Measurements from ENCODE around the gene GPC6.

Gene GPC6

DNA sequence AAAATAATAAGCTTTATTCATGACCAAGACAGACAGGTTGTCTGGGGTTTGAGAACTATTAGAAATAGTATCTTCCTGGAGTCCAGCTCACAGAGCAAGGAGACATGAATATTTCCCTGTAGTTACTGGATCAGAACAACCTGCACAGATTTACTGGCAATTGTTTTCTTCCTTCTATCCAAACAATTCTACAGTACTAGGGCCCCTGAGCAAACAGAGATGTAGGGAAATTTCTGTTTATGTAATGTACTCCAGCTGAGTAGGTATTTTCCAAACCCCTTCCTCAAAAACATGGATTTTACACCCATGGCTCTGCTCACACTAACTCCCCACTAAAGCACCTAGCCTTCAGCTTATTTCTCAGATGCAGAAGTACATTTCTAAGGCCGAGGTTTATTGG is 557.6 kb downstream of the GPC6 start:
- no peak overlapping the region for H4K91ac ChIP-seq (ENCODE audit: low read length)
- DNase-seq = no peak
- H3K79me1 ChIP-seq (replicated peaks; ENCODE audit: low read length, poor library complexity, severe bottlenecking) = no peaks in the 10 kb centered on the region
- no peak overlapping the region for H2BK120ac ChIP-seq (ENCODE audit: low read depth, low read length)
- H3K14ac ChIP-seq (ENCODE audit: low read length in 2 of 2) = no peak overlapping the region
- H3K27ac ChIP-seq (ENCODE audit: low read length, poor library complexity, severe bottlenecking) = no peak overlapping the region
- H2BK5ac ChIP-seq (ENCODE audit: low read depth, low read length, poor library complexity, severe bottlenecking) = no peak overlapping the region
- H3K36me3 ChIP-seq (ENCODE audit: control insufficient read depth in 1 of 2, insufficient read depth in 2 of 2, low read depth in 1 of 2, low read length in 2 of 2) = no peaks in the 10 kb centered on the region
- H2AFZ ChIP-seq (ENCODE audit: low read depth, low read length) = no peak overlapping the region
- no peak overlapping the region for H2AK5ac ChIP-seq (ENCODE audit: low read length, severe bottlenecking)
- H3K23ac ChIP-seq (ENCODE audit: low read length in 2 of 2) = no peak overlapping the region
- no peak overlapping the region for H3K9ac ChIP-seq (ENCODE audit: low read length)
- no peak overlapping the region for H2BK15ac ChIP-seq (ENCODE audit: low read depth, poor library complexity, severe bottlenecking)
- no peak overlapping the region for H3K4ac ChIP-seq (ENCODE audit: low read depth in 1 of 2, low read length in 2 of 2)
- no peak overlapping the region for H3K4me3 ChIP-seq (ENCODE audit: insufficient read depth in 1 of 2, low read depth in 1 of 2, low read length in 2 of 2)
- H3K27me3 ChIP-seq (ENCODE audit: control insufficient read depth in 1 of 2, insufficient read depth in 1 of 2, low read length in 2 of 2) = no peaks in the 10 kb centered on the region
- no peak overlapping the region for H3K4me2 ChIP-seq (ENCODE audit: low read length, poor library complexity, severe bottlenecking)
- H3K9me3 ChIP-seq (ENCODE audit: control insufficient read depth, low read length) = no peaks in the 10 kb centered on the region
- no CpG with 5 or more reads among the region's 1 CpG for WGBS
- H3K18ac ChIP-seq (ENCODE audit: low read depth in 1 of 2, low read length in 2 of 2) = no peak overlapping the region
- H4K8ac ChIP-seq (ENCODE audit: low read length) = no peak overlapping the region
- H2BK12ac ChIP-seq (ENCODE audit: low read length in 2 of 2) = no peak overlapping the region
- no peaks in the 10 kb centered on the region for H3K4me1 ChIP-seq (ENCODE audit: control insufficient read depth, insufficient read depth, low read depth, low read length)

DNA sequence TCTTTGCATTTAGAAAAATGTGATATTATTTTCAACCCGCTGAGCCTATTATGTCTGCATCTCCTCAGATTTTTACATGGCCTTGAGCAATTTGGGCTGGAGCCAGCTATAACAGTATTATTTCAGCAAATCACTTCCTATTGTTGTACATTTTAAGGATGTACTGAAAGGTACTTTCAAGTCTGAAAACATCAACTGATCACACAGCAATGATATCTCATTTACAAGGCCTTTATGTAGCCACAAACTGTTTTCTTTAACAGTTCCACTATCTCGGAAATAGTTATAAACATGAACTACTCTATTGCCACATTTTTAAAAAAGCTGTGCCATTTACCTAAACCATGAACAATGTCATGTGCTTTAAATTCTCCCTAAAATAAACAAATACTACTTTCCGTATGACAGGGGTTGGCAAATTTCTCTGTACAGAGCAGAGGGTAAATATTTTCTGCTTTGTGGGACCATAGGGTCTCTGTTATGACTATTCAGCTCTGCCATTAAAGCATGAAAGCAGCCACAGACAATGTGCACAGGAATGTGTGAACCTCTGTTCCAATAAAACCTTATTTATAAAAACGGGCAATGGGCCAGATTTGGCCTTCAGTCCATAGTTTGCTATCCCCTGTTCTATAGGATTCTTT is 560.4 kb downstream of the GPC6 start:
- no peak overlapping the region for H3K27ac ChIP-seq (ENCODE audit: low read length, poor library complexity, severe bottlenecking)
- H3K23ac ChIP-seq (ENCODE audit: low read length in 2 of 2) = no peak overlapping the region
- H3K79me1 ChIP-seq (replicated peaks; ENCODE audit: low read length, poor library complexity, severe bottlenecking) = peaks cover 2% of the 10 kb centered on the region
- H2BK5ac ChIP-seq (ENCODE audit: low read depth, low read length, poor library complexity, severe bottlenecking) = no peak overlapping the region
- H2AK5ac ChIP-seq (ENCODE audit: low read length, severe bottlenecking) = no peak overlapping the region
- H3K4me2 ChIP-seq (ENCODE audit: low read length, poor library complexity, severe bottlenecking) = no peak overlapping the region
- WGBS = 43% methylated on average over 3 of the region's 4 CpGs
- no peaks in the 10 kb centered on the region for H3K36me3 ChIP-seq (ENCODE audit: control insufficient read depth in 1 of 2, insufficient read depth in 2 of 2, low read depth in 1 of 2, low read length in 2 of 2)
- DNase-seq = peak; percentile 33
- no peak overlapping the region for H3K9ac ChIP-seq (ENCODE audit: low read length)
- H2AFZ ChIP-seq (ENCODE audit: low read depth, low read length) = no peak overlapping the region
- no peak overlapping the region for H2BK15ac ChIP-seq (ENCODE audit: low read depth, poor library complexity, severe bottlenecking)
- H2BK120ac ChIP-seq (ENCODE audit: low read depth, low read length) = no peak overlapping the region
- no peaks in the 10 kb centered on the region for H3K27me3 ChIP-seq (ENCODE audit: control insufficient read depth in 1 of 2, insufficient read depth in 1 of 2, low read length in 2 of 2)
- no peak overlapping the region for H3K4me3 ChIP-seq (ENCODE audit: insufficient read depth in 1 of 2, low read depth in 1 of 2, low read length in 2 of 2)
- no peak overlapping the region for H3K14ac ChIP-seq (ENCODE audit: low read length in 2 of 2)
- H2BK12ac ChIP-seq (ENCODE audit: low read length in 2 of 2) = no peak overlapping the region
- no peaks in the 10 kb centered on the region for H3K4me1 ChIP-seq (ENCODE audit: control insufficient read depth, insufficient read depth, low read depth, low read length)
- no peak overlapping the region for H3K18ac ChIP-seq (ENCODE audit: low read depth in 1 of 2, low read length in 2 of 2)
- no peak overlapping the region for H4K8ac ChIP-seq (ENCODE audit: low read length)
- no peak overlapping the region for H3K4ac ChIP-seq (ENCODE audit: low read depth in 1 of 2, low read length in 2 of 2)
- H4K91ac ChIP-seq (ENCODE audit: low read length) = no peak overlapping the region
- H3K9me3 ChIP-seq (ENCODE audit: control insufficient read depth, low read length) = no peaks in the 10 kb centered on the region

DNA sequence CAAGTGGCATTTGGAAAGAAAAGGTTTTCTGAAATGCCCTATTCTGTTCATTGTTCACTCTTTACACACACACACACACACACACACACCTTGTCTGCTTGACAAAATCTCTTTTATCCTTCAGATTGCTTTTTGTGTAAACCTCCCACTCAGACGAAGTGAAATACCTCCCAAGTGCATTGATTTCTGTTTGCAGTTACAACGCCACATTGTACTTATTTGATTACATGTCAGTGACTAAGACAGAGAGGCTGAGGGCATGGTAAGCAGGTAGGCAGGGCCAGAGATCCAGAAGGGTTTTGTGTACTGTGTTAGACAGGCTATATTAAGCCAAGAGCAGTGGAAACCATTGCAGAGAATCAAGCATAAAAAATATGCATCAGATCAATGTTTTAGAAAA is 561.8 kb downstream of the GPC6 start:
- no peak overlapping the region for H2BK120ac ChIP-seq (ENCODE audit: low read depth, low read length)
- WGBS = 100% methylated on average over 2 of the region's 2 CpGs
- H3K9ac ChIP-seq (ENCODE audit: low read length) = no peak overlapping the region
- no peak overlapping the region for H2BK5ac ChIP-seq (ENCODE audit: low read depth, low read length, poor library complexity, severe bottlenecking)
- H3K23ac ChIP-seq (ENCODE audit: low read length in 2 of 2) = no peak overlapping the region
- H3K9me3 ChIP-seq (ENCODE audit: control insufficient read depth, low read length) = no peaks in the 10 kb centered on the region
- H2BK15ac ChIP-seq (ENCODE audit: low read depth, poor library complexity, severe bottlenecking) = no peak overlapping the region
- H3K14ac ChIP-seq (ENCODE audit: low read length in 2 of 2) = no peak overlapping the region
- H3K18ac ChIP-seq (ENCODE audit: low read depth in 1 of 2, low read length in 2 of 2) = no peak overlapping the region
- no peak overlapping the region for H3K4ac ChIP-seq (ENCODE audit: low read depth in 1 of 2, low read length in 2 of 2)
- no peaks in the 10 kb centered on the region for H3K4me1 ChIP-seq (ENCODE audit: control insufficient read depth, insufficient read depth, low read depth, low read length)
- H3K36me3 ChIP-seq (ENCODE audit: control insufficient read depth in 1 of 2, insufficient read depth in 2 of 2, low read depth in 1 of 2, low read length in 2 of 2) = no peaks in the 10 kb centered on the region
- H3K27ac ChIP-seq (ENCODE audit: low read length, poor library complexity, severe bottlenecking) = no peak overlapping the region
- H3K4me2 ChIP-seq (ENCODE audit: low read length, poor library complexity, severe bottlenecking) = no peak overlapping the region
- no peaks in the 10 kb centered on the region for H3K27me3 ChIP-seq (ENCODE audit: control insufficient read depth in 1 of 2, insufficient read depth in 1 of 2, low read length in 2 of 2)
- H2AK5ac ChIP-seq (ENCODE audit: low read length, severe bottlenecking) = no peak overlapping the region
- H2AFZ ChIP-seq (ENCODE audit: low read depth, low read length) = no peak overlapping the region
- no peak overlapping the region for H4K8ac ChIP-seq (ENCODE audit: low read length)
- H2BK12ac ChIP-seq (ENCODE audit: low read length in 2 of 2) = no peak overlapping the region
- peaks cover 3% of the 10 kb centered on the region for H3K79me1 ChIP-seq (replicated peaks; ENCODE audit: low read length, poor library complexity, severe bottlenecking)
- DNase-seq = no peak
- H3K4me3 ChIP-seq (ENCODE audit: insufficient read depth in 1 of 2, low read depth in 1 of 2, low read length in 2 of 2) = no peak overlapping the region
- H4K91ac ChIP-seq (ENCODE audit: low read length) = no peak overlapping the region

DNA sequence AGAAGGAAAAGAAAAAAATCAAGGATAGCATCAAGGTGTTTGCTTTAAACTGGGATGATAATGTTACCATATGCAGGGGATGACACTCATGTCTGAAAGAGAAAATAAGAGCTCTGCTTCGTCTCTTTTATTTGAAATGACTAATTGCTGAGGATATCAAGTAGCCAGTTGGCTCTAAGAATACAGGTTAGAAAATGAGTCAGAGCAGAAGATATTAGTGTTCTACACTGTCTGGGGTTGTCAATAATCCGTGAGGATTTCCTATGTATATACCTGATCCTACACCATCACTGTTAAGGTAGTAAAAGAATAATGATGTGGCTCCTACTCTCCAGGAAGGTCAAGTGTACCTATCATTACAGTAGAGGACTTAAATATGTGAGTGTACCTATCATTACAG is 562.5 kb downstream of the GPC6 start:
- Histone ChIP-seq H3K9me3 (ENCODE audit: control insufficient read depth, low read length) (no peaks in the 10 kb centered on the region), H3K27me3 (ENCODE audit: control insufficient read depth in 1 of 2, insufficient read depth in 1 of 2, low read length in 2 of 2) (no peaks in the 10 kb centered on the region), H2AFZ (ENCODE audit: low read depth, low read length) (no peak overlapping the region), H3K4ac (ENCODE audit: low read depth in 1 of 2, low read length in 2 of 2) (no peak overlapping the region), H3K23ac (ENCODE audit: low read length in 2 of 2) (no peak overlapping the region), H3K4me3 (ENCODE audit: insufficient read depth in 1 of 2, low read depth in 1 of 2, low read length in 2 of 2) (no peak overlapping the region), H4K8ac (ENCODE audit: low read length) (no peak overlapping the region), H2BK120ac (ENCODE audit: low read depth, low read length) (no peak overlapping the region), H3K9ac (ENCODE audit: low read length) (no peak overlapping the region), H2BK12ac (ENCODE audit: low read length in 2 of 2) (no peak overlapping the region), H2BK15ac (ENCODE audit: low read depth, poor library complexity, severe bottlenecking) (no peak overlapping the region), H4K91ac (ENCODE audit: low read length) (no peak overlapping the region), H3K4me2 (ENCODE audit: low read length, poor library complexity, severe bottlenecking) (no peak overlapping the region), H3K4me1 (ENCODE audit: control insufficient read depth, insufficient read depth, low read depth, low read length) (no peaks in the 10 kb centered on the region), H2BK5ac (ENCODE audit: low read depth, low read length, poor library complexity, severe bottlenecking) (no peak overlapping the region), H3K36me3 (ENCODE audit: control insufficient read depth in 1 of 2, insufficient read depth in 2 of 2, low read depth in 1 of 2, low read length in 2 of 2) (no peaks in the 10 kb centered on the region), H3K18ac (ENCODE audit: low read depth in 1 of 2, low read length in 2 of 2) (no peak overlapping the region), H3K27ac (ENCODE audit: low read length, poor library complexity, severe bottlenecking) (no peak overlapping the region), H3K14ac (ENCODE audit: low read length in 2 of 2) (no peak overlapping the region), H3K79me1 (replicated peaks; ENCODE audit: low read length, poor library complexity, severe bottlenecking) (peaks cover 3% of the 10 kb centered on the region), H2AK5ac (ENCODE audit: low read length, severe bottlenecking) (no peak overlapping the region)
- WGBS = 95% methylated on average over 1 of the region's 2 CpGs
- no peak for DNase-seq

Measured in mesenchymal stem cell (in vitro differentiated cells and primary cell).